K562 (cell line): Measurements from ENCODE around the gene ATXN7.

Experiments used
- CTCF ChIP-seq, 3 experiments: IDR thresholded peaks in 2 of 3; conservative IDR thresholded peaks in 1 of 3; 2 replicates each; pipeline ENCODE4 v1.5.1; 2011 to 2012; ENCODE audit warnings: low read length in 3 of 3, mild to moderate bottlenecking in 3 of 3, control low read depth in 2 of 3, improper control_type of control experiment in 1 of 3, inconsistent platforms in 1 of 3, low read depth in 1 of 3, mixed read lengths in 1 of 3, moderate library complexity in 1 of 3; ENCODE audit not compliant: insufficient read depth in 2 of 3
- EZH2 ChIP-seq: IDR thresholded peaks from 2 replicates; pipeline ENCODE4 v1.6.1; 2012; ENCODE audit warnings: low read depth, mild to moderate bottlenecking, inconsistent platforms, low read length, borderline replicate concordance
- YBX1 ChIP-seq: fragments of 450-650 bp; IDR thresholded peaks from 2 replicates; pipeline ENCODE4 v1.7.1; 2016; ENCODE audit warnings: mild to moderate bottlenecking
- ZFP91 ChIP-seq: sonication (generic); formaldehyde crosslinking; IDR thresholded peaks from 2 replicates; pipeline ENCODE4 v1.8.0; 2022; ENCODE audit warnings: mild to moderate bottlenecking, missing genetic modification reagents

GRCh38 chr3:63861306-63861705 lies 2.4 kb upstream of the ATXN7 start:
- TF ChIP-seq EZH2 (no peak), YBX1 (no peak), CTCF (IDR thresholded peaks at IDR 0.05 in 2 of 3, conservative IDR thresholded peaks at IDR 0.05 in 1 of 3; ENCODE audit: insufficient read depth in 2 of 3, low read depth in 1 of 3, low read length in 3 of 3) (no peak), ZFP91 (no peak)
